Measurements from ENCODE around the gene BBLN. TPM values are rescaled to one million over a fixed set of nuclear protein-coding genes. Genes with fewer than 3 reads are reported as not detected.

The BBLN gene
- total RNA-seq, 2 donors from 2014 or later = 333 to 437 TPM

GRCh38 chr9:128169492-128169891 lies 9.4 kb downstream of the BBLN start:
- H3K27ac ChIP-seq = no peak overlapping the region
- H3K4me3 ChIP-seq = no peak overlapping the region
- no peaks in the 10 kb centered on the region for H3K9me3 ChIP-seq
- H3K4me1 ChIP-seq (replicated peaks) = no peaks in the 10 kb centered on the region
- no peak for DNase-seq (ENCODE audit: low spot score)
- intact Hi-C loops (cut with DNase I) = no loop called here
- TF ChIP-seq, protein P1, sequence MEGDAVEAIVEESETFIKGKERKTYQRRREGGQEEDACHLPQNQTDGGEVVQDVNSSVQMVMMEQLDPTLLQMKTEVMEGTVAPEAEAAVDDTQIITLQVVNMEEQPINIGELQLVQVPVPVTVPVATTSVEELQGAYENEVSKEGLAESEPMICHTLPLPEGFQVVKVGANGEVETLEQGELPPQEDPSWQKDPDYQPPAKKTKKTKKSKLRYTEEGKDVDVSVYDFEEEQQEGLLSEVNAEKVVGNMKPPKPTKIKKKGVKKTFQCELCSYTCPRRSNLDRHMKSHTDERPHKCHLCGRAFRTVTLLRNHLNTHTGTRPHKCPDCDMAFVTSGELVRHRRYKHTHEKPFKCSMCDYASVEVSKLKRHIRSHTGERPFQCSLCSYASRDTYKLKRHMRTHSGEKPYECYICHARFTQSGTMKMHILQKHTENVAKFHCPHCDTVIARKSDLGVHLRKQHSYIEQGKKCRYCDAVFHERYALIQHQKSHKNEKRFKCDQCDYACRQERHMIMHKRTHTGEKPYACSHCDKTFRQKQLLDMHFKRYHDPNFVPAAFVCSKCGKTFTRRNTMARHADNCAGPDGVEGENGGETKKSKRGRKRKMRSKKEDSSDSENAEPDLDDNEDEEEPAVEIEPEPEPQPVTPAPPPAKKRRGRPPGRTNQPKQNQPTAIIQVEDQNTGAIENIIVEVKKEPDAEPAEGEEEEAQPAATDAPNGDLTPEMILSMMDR (IDR thresholded peaks at IDR 0.05) = no peak
- TF ChIP-seq POLR2AphosphoS5 (IDR thresholded peaks at IDR 0.05) = no peak
- no peak for TF ChIP-seq POLR2A (IDR thresholded peaks at IDR 0.05)
- peaks cover 0 to 33% of the 10 kb centered on the region in 2 donors for H3K36me3 ChIP-seq
- H3K27me3 ChIP-seq (replicated peaks; ENCODE audit: insufficient read depth) = no peaks in the 10 kb centered on the region
- 86% methylated on average over 8 of the region's 8 CpGs for WGBS

DNA sequence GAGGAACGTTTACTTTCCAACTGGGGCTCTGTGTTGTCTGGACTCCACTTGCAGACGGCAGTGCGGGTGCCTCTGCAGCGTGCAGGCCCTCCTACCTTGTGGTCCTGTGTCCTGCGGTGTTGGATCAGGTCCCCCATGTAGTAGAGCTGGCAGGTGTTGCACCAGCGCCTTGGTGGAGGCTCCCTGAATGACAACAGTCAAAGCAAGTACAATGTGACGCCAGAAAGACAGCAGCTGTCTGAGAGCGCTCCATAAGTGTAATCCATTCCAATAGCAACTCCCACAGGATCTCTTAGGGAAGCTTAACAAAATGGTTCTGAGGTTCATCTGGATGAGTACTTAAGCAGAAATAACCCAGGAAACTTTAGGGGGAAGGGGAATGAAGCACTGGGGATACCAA lies 9.9 kb downstream of the BBLN start:
- 90% methylated on average over 8 of the region's 8 CpGs for WGBS
- no peak overlapping the region for H3K4me3 ChIP-seq
- H3K9me3 ChIP-seq = no peaks in the 10 kb centered on the region
- no peak overlapping the region for H3K27ac ChIP-seq
- H3K27me3 ChIP-seq (replicated peaks; ENCODE audit: insufficient read depth) = no peaks in the 10 kb centered on the region
- H3K4me1 ChIP-seq (replicated peaks) = no peaks in the 10 kb centered on the region
- DNase-seq (ENCODE audit: low spot score) = no peak
- intact Hi-C loops (cut with DNase I) = no loop called here
- TF ChIP-seq, protein P1 (IDR thresholded peaks at IDR 0.05) = no peak
- TF ChIP-seq POLR2AphosphoS5 (IDR thresholded peaks at IDR 0.05) (no peak), POLR2A (IDR thresholded peaks at IDR 0.05) (no peak)
- peaks cover 0 to 33% of the 10 kb centered on the region in 2 donors for H3K36me3 ChIP-seq

DNA sequence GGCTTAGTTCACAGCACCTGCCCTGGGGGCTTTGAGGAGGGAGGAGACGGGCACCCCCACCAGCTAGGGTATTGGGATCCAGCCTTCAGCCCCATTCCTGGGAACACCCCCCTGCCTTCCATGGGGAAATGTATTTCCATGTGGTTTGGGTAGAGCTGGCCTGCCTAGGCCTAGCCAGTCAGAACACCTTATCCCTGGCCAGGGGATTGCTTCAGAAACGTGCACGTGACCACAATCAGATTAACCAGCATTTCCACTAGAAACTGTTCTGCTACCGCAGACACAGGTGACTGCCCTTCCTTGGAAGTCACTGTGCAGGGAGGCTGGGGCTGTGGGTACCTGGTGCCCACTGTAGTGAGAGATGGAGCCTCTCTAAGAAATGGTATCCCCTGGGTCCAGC lies 14.0 kb downstream of the BBLN start:
- intact Hi-C loops (cut with DNase I) = no loop called here
- Histone ChIP-seq H3K4me3 (no peak overlapping the region), H3K27me3 (replicated peaks; ENCODE audit: insufficient read depth) (no peaks in the 10 kb centered on the region), H3K9me3 (no peaks in the 10 kb centered on the region), H3K4me1 (replicated peaks) (no peaks in the 10 kb centered on the region), H3K36me3 (peaks cover 14% of the 10 kb centered on the region in 2 donors), H3K27ac (no peak overlapping the region)
- no peak for TF ChIP-seq POLR2AphosphoS5 (IDR thresholded peaks at IDR 0.05)
- TF ChIP-seq POLR2A (IDR thresholded peaks at IDR 0.05) = no peak
- TF ChIP-seq, protein P1 (IDR thresholded peaks at IDR 0.05) = no peak
- 89% methylated on average over 4 of the region's 4 CpGs for WGBS
- no peak for DNase-seq (ENCODE audit: low spot score)

DNA sequence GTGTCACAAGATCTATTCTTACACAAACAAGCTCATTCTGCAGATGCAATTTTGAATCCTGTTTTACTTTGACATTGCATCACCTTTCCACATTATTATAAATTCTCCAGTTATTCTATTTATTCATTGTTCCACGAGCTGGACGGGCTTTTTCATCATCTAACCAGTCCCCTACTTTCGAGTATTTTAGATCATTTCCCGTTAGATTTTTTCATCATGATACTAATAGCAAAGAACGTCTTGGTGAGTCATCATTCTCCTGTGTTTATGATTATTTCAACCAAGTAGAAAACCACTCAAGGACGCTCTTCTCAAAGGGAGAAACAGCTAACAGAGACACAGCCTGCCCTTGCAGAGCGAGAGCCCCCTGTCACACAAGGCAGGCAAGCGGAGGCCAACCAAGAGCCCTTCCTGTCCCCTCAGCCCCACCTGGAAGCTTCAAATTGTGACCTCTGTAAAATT lies 15.1 kb downstream of the BBLN start:
- Histone ChIP-seq H3K4me1 (replicated peaks) (no peaks in the 10 kb centered on the region), H3K4me3 (no peak overlapping the region), H3K9me3 (no peaks in the 10 kb centered on the region), H3K36me3 (peaks cover 15 to 21% of the 10 kb centered on the region in 2 donors), H3K27ac (no peak overlapping the region), H3K27me3 (replicated peaks; ENCODE audit: insufficient read depth) (no peaks in the 10 kb centered on the region)
- intact Hi-C loops (cut with DNase I) = no loop called here
- WGBS = 78% methylated on average over 8 of the region's 8 CpGs
- no peak for TF ChIP-seq POLR2A (IDR thresholded peaks at IDR 0.05)
- TF ChIP-seq POLR2AphosphoS5 (IDR thresholded peaks at IDR 0.05) = no peak
- TF ChIP-seq, protein P1 (IDR thresholded peaks at IDR 0.05) = no peak
- DNase-seq (ENCODE audit: low spot score) = no peak

DNA sequence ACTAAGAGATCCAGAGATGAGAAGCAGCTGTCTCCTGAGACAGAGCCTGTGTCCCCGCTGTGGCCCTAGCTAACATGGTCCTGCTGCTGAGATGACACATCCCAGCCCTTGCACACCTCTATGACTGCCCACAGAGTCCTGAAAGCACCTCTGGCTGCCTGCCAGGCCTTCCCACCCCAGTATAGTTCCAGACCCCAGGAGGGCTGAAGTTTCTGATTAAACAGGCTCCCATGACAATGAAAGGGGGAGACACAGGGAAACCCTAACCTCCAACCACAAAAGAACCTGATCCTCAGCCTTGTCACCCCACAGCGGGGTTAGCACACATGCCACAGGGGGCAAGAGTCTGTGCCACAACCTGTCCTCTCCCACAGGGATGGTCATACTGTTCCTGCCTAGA lies 15.7 kb downstream of the BBLN start:
- H3K27ac ChIP-seq = no peak overlapping the region
- DNase-seq (ENCODE audit: low spot score) = no peak
- H3K9me3 ChIP-seq = no peaks in the 10 kb centered on the region
- intact Hi-C loops (cut with DNase I) = no loop called here
- TF ChIP-seq POLR2A (IDR thresholded peaks at IDR 0.05) = no peak
- no peak for TF ChIP-seq POLR2AphosphoS5 (IDR thresholded peaks at IDR 0.05)
- TF ChIP-seq, protein P1 (IDR thresholded peaks at IDR 0.05) = no peak
- peaks cover 17 to 25% of the 10 kb centered on the region in 2 donors for H3K36me3 ChIP-seq
- H3K4me3 ChIP-seq = no peak overlapping the region
- no peaks in the 10 kb centered on the region for H3K27me3 ChIP-seq (replicated peaks; ENCODE audit: insufficient read depth)
- WGBS = 98% methylated on average over 2 of the region's 2 CpGs
- H3K4me1 ChIP-seq (replicated peaks) = no peaks in the 10 kb centered on the region

All from prostate gland (tissue), 2 donors.